ENCODE data around the gene TXNRD3. TPM values are rescaled to one million over a fixed set of nuclear protein-coding genes. Genes with fewer than 3 reads are reported as not detected.
"Not testable (repeated sequence)": the region's sequence is repeated elsewhere in the genome, so short reads cannot be mapped to it uniquely, and the experiment has no call there.

TXNRD3 gene
- total RNA-seq, 1 donor from 2014 or later, result 10.3 TPM

DNA sequence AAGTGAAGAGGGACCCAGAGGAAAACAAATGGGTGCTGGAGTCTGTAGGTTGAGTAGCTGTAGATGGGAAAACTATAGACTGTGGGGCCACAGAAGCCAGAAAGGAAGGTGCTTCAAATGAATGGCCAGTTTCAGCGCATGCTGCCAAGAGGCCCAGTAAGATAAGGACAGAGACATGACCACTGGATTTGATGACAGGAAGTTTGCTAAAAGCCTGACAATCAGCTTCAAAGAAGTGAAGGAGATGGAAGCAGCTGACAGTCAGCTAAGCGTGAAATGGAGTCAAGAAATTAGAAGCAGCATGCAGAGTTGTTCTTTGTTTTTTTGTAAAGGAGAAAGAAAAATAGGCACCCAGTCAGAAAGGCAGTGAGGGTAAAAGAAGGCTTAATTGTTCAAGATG, 24.9 kb downstream of the TXNRD3 start:
- TF ChIP-seq, protein P1, sequence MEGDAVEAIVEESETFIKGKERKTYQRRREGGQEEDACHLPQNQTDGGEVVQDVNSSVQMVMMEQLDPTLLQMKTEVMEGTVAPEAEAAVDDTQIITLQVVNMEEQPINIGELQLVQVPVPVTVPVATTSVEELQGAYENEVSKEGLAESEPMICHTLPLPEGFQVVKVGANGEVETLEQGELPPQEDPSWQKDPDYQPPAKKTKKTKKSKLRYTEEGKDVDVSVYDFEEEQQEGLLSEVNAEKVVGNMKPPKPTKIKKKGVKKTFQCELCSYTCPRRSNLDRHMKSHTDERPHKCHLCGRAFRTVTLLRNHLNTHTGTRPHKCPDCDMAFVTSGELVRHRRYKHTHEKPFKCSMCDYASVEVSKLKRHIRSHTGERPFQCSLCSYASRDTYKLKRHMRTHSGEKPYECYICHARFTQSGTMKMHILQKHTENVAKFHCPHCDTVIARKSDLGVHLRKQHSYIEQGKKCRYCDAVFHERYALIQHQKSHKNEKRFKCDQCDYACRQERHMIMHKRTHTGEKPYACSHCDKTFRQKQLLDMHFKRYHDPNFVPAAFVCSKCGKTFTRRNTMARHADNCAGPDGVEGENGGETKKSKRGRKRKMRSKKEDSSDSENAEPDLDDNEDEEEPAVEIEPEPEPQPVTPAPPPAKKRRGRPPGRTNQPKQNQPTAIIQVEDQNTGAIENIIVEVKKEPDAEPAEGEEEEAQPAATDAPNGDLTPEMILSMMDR (IDR thresholded peaks at IDR 0.05), result no peak
- Histone ChIP-seq H3K36me3 (peaks cover 35% of the 10 kb centered on the region), H3K4me1 (no peaks in the 10 kb centered on the region), H3K27me3 (no peaks in the 10 kb centered on the region), H3K27ac (no peak overlapping the region), H3K4me3 (no peak overlapping the region), H3K9me3 (no peaks in the 10 kb centered on the region)
- intact Hi-C loops (cut with DNase I), result no loop called here
- ATAC-seq (no peak), DNase-seq (no peak)

DNA sequence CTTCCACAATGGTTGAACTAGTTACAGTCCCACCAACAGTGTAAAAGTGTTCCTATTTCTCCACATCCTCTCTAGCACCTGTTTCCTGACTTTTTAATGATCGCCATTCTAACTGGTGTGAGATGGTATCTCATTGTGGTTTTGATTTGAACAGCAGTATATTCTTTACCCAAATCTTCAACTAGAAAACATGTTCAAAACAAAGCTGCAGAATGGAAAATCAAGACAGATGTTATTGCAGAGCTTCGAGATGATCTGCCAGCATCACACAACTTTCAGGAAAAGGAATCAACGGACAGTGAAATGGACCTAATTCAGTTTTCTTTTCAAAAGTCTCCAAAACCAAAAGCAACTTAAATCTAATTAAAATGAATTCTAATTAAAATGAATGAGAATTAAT, 29.2 kb downstream of the TXNRD3 start:
- not testable (repeated sequence) for DNase-seq

DNA sequence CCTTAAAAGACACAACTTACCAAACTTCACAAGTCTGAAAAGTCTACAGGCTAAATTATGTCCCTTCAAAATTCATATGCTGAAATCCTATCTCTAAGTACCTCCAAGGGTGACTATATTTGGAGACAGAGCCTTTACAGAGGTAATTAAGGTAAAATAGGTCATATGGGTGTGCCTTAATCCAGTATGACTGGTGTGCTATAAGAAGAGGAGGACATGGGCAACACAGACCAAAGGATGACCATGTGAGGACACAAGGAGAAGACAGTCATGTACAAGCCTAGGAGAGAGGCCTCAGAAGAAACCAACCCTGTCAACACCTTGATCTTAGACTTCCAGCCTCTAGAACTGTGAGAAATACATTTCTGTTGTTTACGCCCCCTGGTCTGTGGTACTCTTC, 32.2 kb downstream of the TXNRD3 start:
- TF ChIP-seq, protein P1 (IDR thresholded peaks at IDR 0.05), result no peak

More for the DNA sequence above, 29.2 kb downstream of the TXNRD3 start:
- H3K4me3 ChIP-seq; ATAC-seq; intact Hi-C loops (cut with DNase I); H3K4me1 ChIP-seq; H3K9me3 ChIP-seq; H3K27ac ChIP-seq; H3K27me3 ChIP-seq: not testable (repeated sequence)
- H3K36me3 ChIP-seq, result peaks cover 20% of the 10 kb centered on the region

DNA sequence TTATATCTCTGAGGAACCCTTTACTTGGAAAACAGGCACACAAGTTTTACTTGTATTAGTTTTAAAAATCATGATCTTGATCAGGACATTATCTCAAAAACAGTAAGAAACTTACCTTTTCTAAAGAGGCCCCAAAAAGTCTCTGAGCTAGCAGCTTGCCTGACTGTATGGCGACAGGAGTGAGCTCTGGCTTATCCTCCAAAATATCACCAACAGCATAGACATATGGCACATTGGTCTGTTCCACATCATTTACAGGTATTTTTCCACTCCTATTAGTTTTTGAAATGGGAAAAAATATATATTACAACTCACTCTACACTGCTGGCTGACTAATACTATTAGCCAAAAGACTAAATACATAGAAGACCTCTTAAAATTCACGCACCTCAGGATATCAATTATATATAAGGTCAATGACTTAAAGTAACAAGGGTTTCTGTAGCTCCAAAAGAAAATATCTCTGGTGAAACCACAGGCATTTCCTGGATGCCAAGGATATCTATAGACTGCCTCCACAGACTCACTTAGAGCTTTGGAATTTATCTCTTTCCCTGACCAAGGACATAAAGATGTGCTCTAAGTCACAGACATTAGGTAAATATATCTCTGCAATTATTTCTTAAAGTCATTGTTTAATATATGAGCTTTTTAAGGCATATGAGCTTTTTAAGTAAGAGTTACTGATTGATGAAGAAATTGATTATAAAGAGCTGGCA, 33.1 kb downstream of the TXNRD3 start:
- Histone ChIP-seq H3K27ac (no peak overlapping the region), H3K36me3 (peaks cover 6% of the 10 kb centered on the region), H3K4me3 (no peak overlapping the region), H3K9me3 (no peaks in the 10 kb centered on the region), H3K4me1 (no peaks in the 10 kb centered on the region), H3K27me3 (no peaks in the 10 kb centered on the region)
- intact Hi-C loops (cut with DNase I), result no loop called here
- no peak for DNase-seq
- TF ChIP-seq, protein P1 (IDR thresholded peaks at IDR 0.05), result no peak
- no peak for ATAC-seq

More for the DNA sequence above, 32.2 kb downstream of the TXNRD3 start:
- no peak for ATAC-seq
- Histone ChIP-seq H3K9me3 (no peaks in the 10 kb centered on the region), H3K4me3 (no peak overlapping the region), H3K27ac (no peak overlapping the region), H3K36me3 (peaks cover 6% of the 10 kb centered on the region), H3K27me3 (no peaks in the 10 kb centered on the region), H3K4me1 (no peaks in the 10 kb centered on the region)
- intact Hi-C loops (cut with DNase I), result no loop called here
- no peak for DNase-seq

DNA sequence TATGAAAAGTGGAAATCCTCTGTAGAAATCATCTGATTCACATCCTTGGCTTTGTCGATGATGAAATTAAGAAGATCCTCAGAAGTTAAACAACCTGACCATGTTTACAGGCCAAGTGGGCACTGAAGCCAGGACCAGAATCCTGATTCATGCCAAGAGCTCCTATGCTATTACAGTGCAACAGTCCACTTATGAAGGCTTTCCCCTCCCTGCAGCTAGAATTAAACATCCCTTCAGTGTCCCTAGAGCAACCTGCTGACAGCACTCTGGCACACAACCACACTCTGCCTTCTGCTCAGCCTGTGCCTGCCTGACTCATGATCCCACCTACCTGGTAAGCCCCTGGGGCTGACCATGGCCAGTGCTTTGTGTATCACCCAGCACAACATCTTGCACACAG, 33.8 kb downstream of the TXNRD3 start:
- intact Hi-C loops (cut with DNase I), result no loop called here
- Histone ChIP-seq H3K4me3 (no peak overlapping the region), H3K9me3 (no peaks in the 10 kb centered on the region), H3K27me3 (no peaks in the 10 kb centered on the region), H3K4me1 (no peaks in the 10 kb centered on the region), H3K36me3 (peaks cover 6% of the 10 kb centered on the region), H3K27ac (no peak overlapping the region)
- DNase-seq, result no peak
- no peak for ATAC-seq
- TF ChIP-seq, protein P1 (IDR thresholded peaks at IDR 0.05), result no peak

DNA sequence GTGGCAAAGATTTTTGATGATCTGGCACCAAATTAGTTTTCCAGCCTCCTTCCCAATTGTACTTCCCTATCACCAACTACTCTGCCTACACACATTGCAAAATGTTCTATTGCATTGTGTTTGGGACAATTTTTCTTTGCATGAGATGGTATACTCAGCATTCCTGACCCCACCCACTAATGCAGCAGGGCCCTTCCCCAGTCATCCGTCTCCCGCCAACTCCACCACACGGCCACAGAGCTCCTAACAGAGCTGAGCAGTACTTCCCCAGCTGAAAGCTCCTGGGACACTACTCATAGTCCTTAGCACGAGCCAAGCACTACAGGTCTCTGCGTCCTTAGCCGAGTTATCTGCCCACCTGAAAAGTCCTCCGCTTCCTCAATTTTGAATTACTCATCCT, 34.2 kb downstream of the TXNRD3 start:
- ATAC-seq (peak; percentile 68), DNase-seq (no peak)
- no peaks in the 10 kb centered on the region for H3K4me1 ChIP-seq
- H3K9me3 ChIP-seq, result no peaks in the 10 kb centered on the region
- TF ChIP-seq, protein P1 (IDR thresholded peaks at IDR 0.05), result no peak
- peaks cover 6% of the 10 kb centered on the region for H3K36me3 ChIP-seq
- intact Hi-C loops (cut with DNase I), result no loop called here
- H3K27ac ChIP-seq, result no peak overlapping the region
- H3K4me3 ChIP-seq, result no peak overlapping the region
- no peaks in the 10 kb centered on the region for H3K27me3 ChIP-seq

Data from upper lobe of right lung (tissue), 1 donor.